ENCODE data around the gene TMEM41A. TPM values are rescaled to one million over a fixed set of nuclear protein-coding genes. Genes with fewer than 3 reads are reported as not detected.

Gene TMEM41A
- polyA plus RNA-seq, 3 donors, result 3.9 to 7.2 (median 5.4) TPM

DNA sequence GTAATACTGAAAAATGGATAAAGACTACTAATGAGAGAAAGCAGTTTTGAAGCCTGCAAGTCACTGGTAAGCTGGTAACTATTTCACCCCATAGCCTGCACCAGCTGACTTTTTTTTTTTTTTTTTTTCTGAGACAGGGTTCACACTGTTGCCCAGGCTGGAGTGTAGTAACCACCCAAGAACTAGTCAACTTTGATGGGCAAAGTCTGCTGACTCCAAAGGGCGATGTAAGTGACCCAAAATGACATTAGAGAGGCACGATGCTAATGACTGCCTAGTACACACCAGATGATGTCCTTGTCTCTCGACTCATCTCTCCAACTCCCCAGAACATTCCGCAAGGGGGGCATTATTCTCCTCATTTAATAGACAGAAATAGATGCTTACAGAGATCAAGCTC is 12.9 kb upstream of the TMEM41A start:
- Histone ChIP-seq H3K9ac (ENCODE audit: insufficient read depth, low read length, poor library complexity, severe bottlenecking) (no peak overlapping the region), H3K4me2 (replicated peaks; ENCODE audit: extremely low read depth, low read length, poor library complexity, severe bottlenecking) (no peak overlapping the region), H3K27ac (ENCODE audit: low read depth in 1 of 2, low read length in 2 of 2) (no peak overlapping the region), H3K4me1 (ENCODE audit: control insufficient read depth in 1 of 2, insufficient read depth in 2 of 2, low read length in 2 of 2) (no peaks in the 10 kb centered on the region), H3K79me2 (ENCODE audit: insufficient read depth, low read length) (no peaks in the 10 kb centered on the region), H3K36me3 (replicated peaks in 1 of 2; ENCODE audit: control insufficient read depth in 1 of 2, insufficient read depth in 2 of 2, low read length in 2 of 2) (no peaks in the 10 kb centered on the region), H2AFZ (ENCODE audit: insufficient read depth, low read depth, low read length, poor library complexity, severe bottlenecking) (no peak overlapping the region), H4K20me1 (ENCODE audit: insufficient read depth, low read length) (no peaks in the 10 kb centered on the region), H3K9me3 (replicated peaks in 1 of 2; ENCODE audit: control insufficient read depth in 1 of 2, insufficient read depth in 1 of 2, low read length in 2 of 2) (no peaks in the 10 kb centered on the region), H3K27me3 (ENCODE audit: control insufficient read depth in 2 of 2, insufficient read depth in 2 of 2, low read length in 2 of 2) (no peaks in the 10 kb centered on the region), H3K4me3 (replicated peaks in 1 of 3; ENCODE audit: low read depth in 2 of 3, low read length in 3 of 3) (no peak overlapping the region)
- no peak for DNase-seq
- H3K27me3 Mint-ChIP-seq (ENCODE audit: low read depth in 3 of 3), result peaks cover 3 to 8% (median 6%) of the 10 kb centered on the region in 3 donors
- intact Hi-C loops (cut with micrococcal nuclease), result no loop called here
- 50% methylated on average over 2 of the region's 4 CpGs for WGBS (ENCODE audit: insufficient coverage)
- H3K27ac Mint-ChIP-seq, result no peak overlapping the region
- no peak overlapping the region for H3K4me3 Mint-ChIP-seq
- H3K36me3 Mint-ChIP-seq, result no peaks in the 10 kb centered on the region
- H3K4me1 Mint-ChIP-seq, result no peaks in the 10 kb centered on the region
- TF ChIP-seq, protein P1, sequence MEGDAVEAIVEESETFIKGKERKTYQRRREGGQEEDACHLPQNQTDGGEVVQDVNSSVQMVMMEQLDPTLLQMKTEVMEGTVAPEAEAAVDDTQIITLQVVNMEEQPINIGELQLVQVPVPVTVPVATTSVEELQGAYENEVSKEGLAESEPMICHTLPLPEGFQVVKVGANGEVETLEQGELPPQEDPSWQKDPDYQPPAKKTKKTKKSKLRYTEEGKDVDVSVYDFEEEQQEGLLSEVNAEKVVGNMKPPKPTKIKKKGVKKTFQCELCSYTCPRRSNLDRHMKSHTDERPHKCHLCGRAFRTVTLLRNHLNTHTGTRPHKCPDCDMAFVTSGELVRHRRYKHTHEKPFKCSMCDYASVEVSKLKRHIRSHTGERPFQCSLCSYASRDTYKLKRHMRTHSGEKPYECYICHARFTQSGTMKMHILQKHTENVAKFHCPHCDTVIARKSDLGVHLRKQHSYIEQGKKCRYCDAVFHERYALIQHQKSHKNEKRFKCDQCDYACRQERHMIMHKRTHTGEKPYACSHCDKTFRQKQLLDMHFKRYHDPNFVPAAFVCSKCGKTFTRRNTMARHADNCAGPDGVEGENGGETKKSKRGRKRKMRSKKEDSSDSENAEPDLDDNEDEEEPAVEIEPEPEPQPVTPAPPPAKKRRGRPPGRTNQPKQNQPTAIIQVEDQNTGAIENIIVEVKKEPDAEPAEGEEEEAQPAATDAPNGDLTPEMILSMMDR (IDR thresholded peaks at IDR 0.05), result no peak
- H3K9me3 Mint-ChIP-seq, result no peaks in the 10 kb centered on the region

DNA sequence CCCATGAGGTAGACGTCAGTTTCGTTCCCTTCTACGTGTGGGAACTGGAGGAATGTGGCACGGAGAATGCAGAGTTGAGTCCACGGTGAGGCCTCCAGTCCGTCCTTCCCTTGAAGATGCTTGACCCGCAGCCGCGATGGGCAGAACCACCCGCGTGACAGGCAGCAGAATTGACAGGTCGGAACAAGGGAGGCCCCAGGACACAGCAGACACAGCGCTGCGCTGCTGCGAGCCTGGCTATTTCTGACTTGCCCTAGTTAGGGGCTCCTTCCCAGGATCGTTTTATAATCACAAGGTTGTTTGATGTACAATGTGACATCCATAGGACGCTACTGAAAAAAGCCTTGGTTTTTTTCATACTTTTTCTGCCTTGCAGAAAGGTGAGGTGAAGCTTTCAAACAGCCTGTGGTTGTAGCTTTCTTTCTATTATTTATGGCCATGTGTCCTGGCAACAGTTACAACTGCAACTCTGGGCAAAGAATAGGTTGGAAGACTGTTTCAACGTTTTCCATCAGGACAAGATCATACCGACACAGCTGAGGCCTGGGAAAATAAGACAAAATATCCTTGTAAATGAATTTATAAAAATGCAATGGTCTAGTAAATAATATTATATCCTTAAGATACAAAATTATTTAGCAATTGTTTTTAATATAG is 9.6 kb upstream of the TMEM41A start:
- Histone ChIP-seq H3K4me3 (replicated peaks in 1 of 3; ENCODE audit: low read depth in 2 of 3, low read length in 3 of 3) (no peak overlapping the region), H4K20me1 (ENCODE audit: insufficient read depth, low read length) (no peaks in the 10 kb centered on the region), H3K4me2 (replicated peaks; ENCODE audit: extremely low read depth, low read length, poor library complexity, severe bottlenecking) (no peak overlapping the region), H3K27ac (ENCODE audit: low read depth in 1 of 2, low read length in 2 of 2) (no peak overlapping the region), H3K9ac (ENCODE audit: insufficient read depth, low read length, poor library complexity, severe bottlenecking) (no peak overlapping the region), H3K79me2 (ENCODE audit: insufficient read depth, low read length) (no peaks in the 10 kb centered on the region), H3K36me3 (replicated peaks in 1 of 2; ENCODE audit: control insufficient read depth in 1 of 2, insufficient read depth in 2 of 2, low read length in 2 of 2) (no peaks in the 10 kb centered on the region), H3K4me1 (ENCODE audit: control insufficient read depth in 1 of 2, insufficient read depth in 2 of 2, low read length in 2 of 2) (no peaks in the 10 kb centered on the region), H3K9me3 (replicated peaks in 1 of 2; ENCODE audit: control insufficient read depth in 1 of 2, insufficient read depth in 1 of 2, low read length in 2 of 2) (no peaks in the 10 kb centered on the region), H2AFZ (ENCODE audit: insufficient read depth, low read depth, low read length, poor library complexity, severe bottlenecking) (no peak overlapping the region), H3K27me3 (ENCODE audit: control insufficient read depth in 2 of 2, insufficient read depth in 2 of 2, low read length in 2 of 2) (no peaks in the 10 kb centered on the region)
- Mint-ChIP-seq H3K4me3 (peak overlapping the region in 1 of 2 donors; percentile 13), H3K4me1 (no peaks in the 10 kb centered on the region), H3K27ac (no peak overlapping the region), H3K27me3 (ENCODE audit: low read depth in 3 of 3) (peaks cover 0 to 6% (median 3%) of the 10 kb centered on the region in 3 donors), H3K36me3 (no peaks in the 10 kb centered on the region), H3K9me3 (no peaks in the 10 kb centered on the region)
- no peak for DNase-seq
- 93% methylated on average over 16 of the region's 19 CpGs for WGBS (ENCODE audit: insufficient coverage)
- TF ChIP-seq, protein P1 (IDR thresholded peaks at IDR 0.05), result no peak
- intact Hi-C loops (cut with micrococcal nuclease), result no loop called here

Data from CD14-positive monocyte (primary cell).